Transverse colon (tissue), 4 donors: ENCODE measurements around the gene RGCC. TPM values are rescaled to one million over a fixed set of nuclear protein-coding genes. Genes with fewer than 3 reads are reported as not detected.
A peak's percentile ranks its signal among the peaks of the same experiment; 100 is the strongest.

ENCODE experiments used
- DNase-seq: peaks from one replicate; pipeline ENCODE4 v3.0.0-alpha.2; 2019
- H3K27ac ChIP-seq, 4 donors: fragments of 200-600 bp; sonication (generic); 2 replicates each; pipeline ENCODE4 v1.5.1; 2016 to 2018; ENCODE audit warnings: inconsistent platforms in 4 of 4
- H3K27me3 ChIP-seq: fragments of 200-600 bp; sonication (generic); 2 replicates; pipeline ENCODE4 v1.5.1; 2017; ENCODE audit warnings: inconsistent platforms
- H3K36me3 ChIP-seq, 4 donors: fragments of 200-600 bp; sonication (generic); 2 replicates each; pipeline ENCODE4 v1.5.1; 2017 to 2019; ENCODE audit warnings: inconsistent platforms in 4 of 4
- H3K4me1 ChIP-seq, 4 donors: fragments of 200-600 bp; sonication (generic); 2 replicates each; pipeline ENCODE4 v1.5.1; 2017 to 2020; ENCODE audit warnings: inconsistent platforms in 4 of 4
- H3K4me3 ChIP-seq, 4 donors: fragments of 200-600 bp; sonication (generic); 1 replicate in 1 of 4; 2 replicates in 3 of 4; pipeline versions ENCODE4 v1.5.1 to v1.6.1; 2017 to 2019; ENCODE audit warnings: inconsistent platforms in 4 of 4
- H3K9me3 ChIP-seq, 2 donors: fragments of 200-600 bp; sonication (generic); 2 replicates each; pipeline ENCODE4 v1.5.1; 2017 to 2019; ENCODE audit warnings: inconsistent platforms in 2 of 2
- EP300 ChIP-seq: sonication (generic); formaldehyde crosslinking; IDR thresholded peaks from one replicate; pipeline ENCODE4 v1.6.1; 2017; ENCODE audit warnings: antibody characterized with exemption, low read depth
- POLR2A ChIP-seq: fragments of 450-650 bp; IDR thresholded peaks from one replicate; pipeline ENCODE4 v1.6.1; 2016; ENCODE audit warnings: antibody characterized with exemption, mild to moderate bottlenecking, moderate library complexity
- POLR2AphosphoS5 ChIP-seq, 3 donors: sonication (generic); formaldehyde crosslinking; IDR thresholded peaks; one replicate each; pipeline ENCODE4 v1.6.1; 2016; ENCODE audit warnings: antibody characterized with exemption in 3 of 3
- WGBS, 2 donors: methylation state at CpG; one replicate each; pipeline ENCODE4 v1.1.5; 2018; ENCODE audit warnings: low coverage in 1 of 2; 5-methylcytosine and 5-hydroxymethylcytosine counted together
- in situ Hi-C, 4 donors: fragments of 200-750 bp; cut with MboI; loops; one replicate each; pipeline versions ENCODE4 v1.15.0 to v1.15.1; 2017; ENCODE audit warnings: low sequenced_read_pairs in 3 of 4, low pct_ligation_motif_present in 1 of 4, low pct_unique_long_range_greater_than_20kb in 1 of 4
- intact Hi-C: fragments of 100-400 bp; cut with DNase I; formaldehyde crosslinking; loops from one replicate; pipeline ENCODE4 v1.15.1; 2023; ENCODE audit warnings: low total_unique reads
- total RNA-seq, 4 donors: library from RNA; depleted of rRNA; stranded (reverse); fragments of >200 nt; gene quantifications; one replicate each; pipeline ENCODE4 v1.1.0, GENCODE V29; 2016
- TF ChIP-seq, protein P1 (sequence below), 5 experiments: fragments of 200-600 bp in 3 of 5; fragments of 450-650 bp in 2 of 5; sonication (generic) in 3 of 5; IDR thresholded peaks; 1 replicate in 2 of 5; 2 replicates in 3 of 5; pipeline ENCODE4 v1.5.1; 2016 to 2017; ENCODE audit warnings: antibody characterized with exemption in 5 of 5, inconsistent platforms in 3 of 5, mild to moderate bottlenecking in 2 of 5, moderate library complexity in 1 of 5

Gene RGCC
- total RNA-seq, 4 donors from 2014 or later: 5.6 to 54.1 (median 35.6) TPM

DNA sequence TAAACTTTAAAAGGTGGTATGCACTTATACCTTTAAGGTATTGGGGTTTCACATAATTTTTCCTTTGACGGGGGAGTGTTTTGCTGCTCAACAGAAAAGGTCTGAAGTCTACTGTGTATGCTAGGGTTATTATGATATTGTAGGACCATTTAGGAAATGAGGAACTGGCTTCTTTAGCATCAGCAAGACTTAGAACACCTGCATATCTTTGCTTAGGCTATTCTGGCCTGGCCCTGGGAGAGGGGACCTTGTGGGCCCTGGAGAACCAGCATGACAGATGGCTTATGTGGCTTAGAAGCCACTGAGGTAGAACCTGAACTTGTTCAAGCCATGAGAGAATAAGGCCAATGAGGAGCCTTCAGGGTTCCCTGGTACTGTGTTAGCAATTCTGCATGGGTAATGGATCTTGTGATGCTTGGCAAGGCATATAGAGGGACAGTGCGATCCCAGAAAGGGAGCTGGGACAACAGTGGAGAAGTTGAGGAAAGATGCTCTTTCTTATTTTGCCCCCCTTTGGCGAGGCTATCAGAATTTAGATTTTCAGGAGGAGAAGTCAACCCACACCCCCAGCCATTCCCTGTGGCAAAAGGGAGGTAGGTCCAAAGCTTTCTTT lies 4.3 kb downstream of the RGCC start:
- H3K36me3 ChIP-seq: peaks cover 0 to 2% (median 0%) of the 10 kb centered on the region in 4 donors
- intact Hi-C loops (no loop called here), in situ Hi-C loops (no loop called here)
- no peak overlapping the region for H3K4me3 ChIP-seq
- H3K27ac ChIP-seq: no peak overlapping the region
- H3K9me3 ChIP-seq: no peaks in the 10 kb centered on the region
- peaks cover 36% of the 10 kb centered on the region for H3K27me3 ChIP-seq
- TF ChIP-seq POLR2A: no peak
- no peak for TF ChIP-seq EP300
- TF ChIP-seq, protein P1, sequence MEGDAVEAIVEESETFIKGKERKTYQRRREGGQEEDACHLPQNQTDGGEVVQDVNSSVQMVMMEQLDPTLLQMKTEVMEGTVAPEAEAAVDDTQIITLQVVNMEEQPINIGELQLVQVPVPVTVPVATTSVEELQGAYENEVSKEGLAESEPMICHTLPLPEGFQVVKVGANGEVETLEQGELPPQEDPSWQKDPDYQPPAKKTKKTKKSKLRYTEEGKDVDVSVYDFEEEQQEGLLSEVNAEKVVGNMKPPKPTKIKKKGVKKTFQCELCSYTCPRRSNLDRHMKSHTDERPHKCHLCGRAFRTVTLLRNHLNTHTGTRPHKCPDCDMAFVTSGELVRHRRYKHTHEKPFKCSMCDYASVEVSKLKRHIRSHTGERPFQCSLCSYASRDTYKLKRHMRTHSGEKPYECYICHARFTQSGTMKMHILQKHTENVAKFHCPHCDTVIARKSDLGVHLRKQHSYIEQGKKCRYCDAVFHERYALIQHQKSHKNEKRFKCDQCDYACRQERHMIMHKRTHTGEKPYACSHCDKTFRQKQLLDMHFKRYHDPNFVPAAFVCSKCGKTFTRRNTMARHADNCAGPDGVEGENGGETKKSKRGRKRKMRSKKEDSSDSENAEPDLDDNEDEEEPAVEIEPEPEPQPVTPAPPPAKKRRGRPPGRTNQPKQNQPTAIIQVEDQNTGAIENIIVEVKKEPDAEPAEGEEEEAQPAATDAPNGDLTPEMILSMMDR (IDR thresholded peaks at IDR 0.05): no peak
- no peak for TF ChIP-seq POLR2AphosphoS5 (IDR thresholded peaks at IDR 0.05)
- H3K4me1 ChIP-seq: peaks cover 8 to 36% (median 23%) of the 10 kb centered on the region in 4 donors
- no peak for DNase-seq
- WGBS, 2 donors: 85 to 100% methylated on average over 1 to 3 of the region's 3 CpGs

DNA sequence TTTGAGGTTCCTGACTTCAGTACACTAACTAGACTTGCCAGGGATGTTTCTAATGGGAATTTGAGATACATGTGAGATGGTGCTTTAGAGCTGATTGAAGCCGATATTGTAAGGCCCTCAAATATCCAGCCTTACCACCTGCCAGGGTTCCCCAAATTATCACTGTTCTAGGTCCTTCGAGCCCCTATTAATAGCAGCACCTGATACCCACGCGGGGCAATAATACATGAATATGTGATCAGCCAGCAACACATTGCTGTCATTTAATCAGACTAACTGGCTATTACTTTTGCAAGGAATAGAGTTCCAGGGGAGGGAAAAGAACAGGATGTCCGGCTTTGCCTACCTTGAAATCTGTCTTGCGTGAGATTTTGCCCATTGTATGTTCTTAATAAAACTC lies 5.1 kb downstream of the RGCC start:
- H3K27ac ChIP-seq: no peak overlapping the region
- H3K4me3 ChIP-seq: no peak overlapping the region
- peaks cover 0 to 2% (median 0%) of the 10 kb centered on the region in 4 donors for H3K36me3 ChIP-seq
- peaks cover 8 to 33% (median 16%) of the 10 kb centered on the region in 4 donors for H3K4me1 ChIP-seq
- in situ Hi-C loops: no loop called here
- peaks cover 28% of the 10 kb centered on the region for H3K27me3 ChIP-seq
- no peak for DNase-seq
- intact Hi-C loops: no loop called here
- H3K9me3 ChIP-seq: no peaks in the 10 kb centered on the region
- TF ChIP-seq, protein P1 (IDR thresholded peaks at IDR 0.05): no peak
- TF ChIP-seq POLR2A: no peak
- no peak for TF ChIP-seq EP300
- no peak for TF ChIP-seq POLR2AphosphoS5 (IDR thresholded peaks at IDR 0.05)
- WGBS, 2 donors: 93 to 100% methylated on average over 2 to 6 of the region's 6 CpGs

DNA sequence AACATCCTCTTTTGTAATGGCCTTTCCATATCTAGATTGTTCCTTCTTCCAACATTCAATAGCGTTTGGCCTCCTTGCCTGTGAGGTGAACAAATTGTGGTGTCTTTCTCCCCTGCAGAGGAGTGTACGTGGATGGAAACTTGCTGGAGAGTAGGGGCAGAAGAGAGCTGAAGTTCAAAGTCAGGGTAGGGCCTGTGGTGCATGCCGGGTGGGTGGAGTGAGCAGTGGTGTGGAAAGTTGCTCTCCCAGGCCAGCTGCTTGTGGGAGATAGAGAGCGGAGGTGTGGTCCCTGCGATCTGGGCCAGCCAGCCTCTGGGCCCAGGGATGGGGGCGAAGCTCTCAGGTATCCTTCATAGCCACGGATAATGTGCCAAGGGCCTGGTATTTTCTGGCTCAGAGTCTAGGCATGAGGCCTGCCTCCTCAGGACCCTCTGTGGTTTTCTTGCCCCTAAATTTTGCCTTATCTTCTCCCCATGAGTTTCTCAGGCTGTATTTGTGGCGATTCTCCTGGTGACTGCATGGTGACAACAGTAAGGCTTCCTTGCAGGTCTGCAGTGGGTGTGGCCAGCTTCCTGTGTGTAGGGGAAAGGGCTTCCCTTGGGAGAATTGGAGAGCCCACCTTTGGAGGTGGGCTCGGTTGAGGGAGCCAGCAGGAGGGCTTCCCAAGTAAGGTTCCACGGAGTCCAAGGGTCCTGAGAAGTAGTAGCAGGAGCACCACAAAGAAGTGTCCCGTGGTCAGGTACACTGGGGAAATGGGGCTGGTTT lies 6.7 kb downstream of the RGCC start:
- peaks cover 0 to 24% (median 4%) of the 10 kb centered on the region in 4 donors for H3K4me1 ChIP-seq
- H3K36me3 ChIP-seq: peaks cover 0 to 2% (median 0%) of the 10 kb centered on the region in 4 donors
- DNase-seq: peak; percentile 20
- no peaks in the 10 kb centered on the region for H3K9me3 ChIP-seq
- WGBS, 2 donors: 67 to 76% methylated on average over 3 to 11 of the region's 11 CpGs
- intact Hi-C loops (no loop called here), in situ Hi-C loops (no loop called here)
- TF ChIP-seq, protein P1 (IDR thresholded peaks at IDR 0.05): no peak
- TF ChIP-seq POLR2A (no peak), EP300 (no peak)
- H3K27me3 ChIP-seq: peaks cover 12% of the 10 kb centered on the region
- peak overlapping the region; percentile 47 to 69 (median 54) for H3K27ac ChIP-seq
- no peak overlapping the region for H3K4me3 ChIP-seq

DNA sequence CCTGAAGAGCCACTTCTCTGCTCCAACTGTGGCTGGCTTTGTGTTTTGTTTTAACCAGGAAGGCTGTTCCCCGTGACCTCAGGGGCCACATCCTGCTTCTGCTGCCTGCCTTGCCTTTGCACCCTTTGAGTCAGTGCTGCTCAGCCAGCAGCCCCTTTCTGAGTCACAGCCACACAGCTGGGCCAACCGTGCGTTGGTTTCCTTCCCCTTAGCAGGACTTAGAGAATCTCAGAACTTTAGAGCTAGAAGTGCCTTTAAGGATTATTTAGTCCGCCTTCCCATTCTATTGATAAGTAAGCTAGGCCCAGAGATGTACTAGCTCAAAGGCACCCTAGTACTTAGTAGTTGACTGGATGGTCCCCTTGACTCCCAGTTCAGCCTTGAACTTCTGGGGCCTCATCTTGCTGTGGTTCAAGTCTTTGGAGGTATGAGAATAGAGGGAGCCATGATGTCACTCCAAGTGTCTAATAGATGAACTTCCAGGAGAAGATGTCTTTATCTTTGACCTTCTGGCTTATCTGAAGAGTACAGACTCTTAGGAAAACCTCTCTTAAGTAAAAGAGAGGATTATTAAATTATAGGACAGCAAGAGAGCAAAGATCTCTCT lies 8.0 kb downstream of the RGCC start:
- H3K27me3 ChIP-seq: no peaks in the 10 kb centered on the region
- 77% methylated on average over 4 of the region's 4 CpGs; no CpG with 5 or more reads in 1 of the 2 donors for WGBS, 2 donors
- DNase-seq: peak; percentile 70
- TF ChIP-seq, protein P1 (IDR thresholded peaks at IDR 0.05): no peak
- TF ChIP-seq POLR2A (no peak), EP300 (no peak), POLR2AphosphoS5 (IDR thresholded peaks at IDR 0.05) (peak in 1 of 3 donors; percentile 24)
- intact Hi-C loops (no loop called here), in situ Hi-C loops (no loop called here)
- H3K9me3 ChIP-seq: no peaks in the 10 kb centered on the region
- H3K36me3 ChIP-seq: peaks cover 0 to 2% (median 0%) of the 10 kb centered on the region in 4 donors
- H3K4me3 ChIP-seq: no peak overlapping the region
- H3K4me1 ChIP-seq: peaks cover 0 to 24% (median 4%) of the 10 kb centered on the region in 4 donors
- peak overlapping the region; percentile 47 to 69 (median 54) for H3K27ac ChIP-seq
